CD14-positive monocyte (primary cell): Measurements from ENCODE around the gene CD81. TPM values are rescaled to one million over a fixed set of nuclear protein-coding genes. Genes with fewer than 3 reads are reported as not detected.

Source experiments
- DNase-seq, 3 donors: peaks; one replicate each; pipeline ENCODE4 v3.0.0-alpha.2; 2011 to 2022
- H2AFZ ChIP-seq: 2 replicates; pipeline ENCODE4 v1.6.0; 2012; ENCODE audit warnings: mild to moderate bottlenecking, low read depth, low read length, inconsistent platforms; ENCODE audit not compliant: insufficient read depth, poor library complexity, severe bottlenecking
- H3K27ac ChIP-seq, 2 donors: 1 replicate in 1 of 2; 2 replicates in 1 of 2; pipeline ENCODE4 v1.5.1; 2012 to 2013; ENCODE audit warnings: low read length in 2 of 2, control low read depth in 1 of 2, inconsistent platforms in 1 of 2, low read depth in 1 of 2, mild to moderate bottlenecking in 1 of 2
- H3K27me3 ChIP-seq, 2 donors: one replicate each; pipeline versions ENCODE4 v1.6.0 to v1.6.1; 2011 to 2013; ENCODE audit warnings: low read length in 2 of 2; ENCODE audit not compliant: control insufficient read depth in 2 of 2, insufficient read depth in 2 of 2
- H3K36me3 ChIP-seq, 2 donors: replicated peaks in 1 of 2; 1 replicate in 1 of 2; 2 replicates in 1 of 2; pipeline versions ENCODE4 v1.5.1 to v1.6.1; 2012 to 2013; ENCODE audit warnings: low read length in 2 of 2, control low read depth in 1 of 2, inconsistent platforms in 1 of 2, mild to moderate bottlenecking in 1 of 2; ENCODE audit not compliant: insufficient read depth in 2 of 2, control insufficient read depth in 1 of 2
- H3K4me1 ChIP-seq, 2 donors: 1 replicate in 1 of 2; 2 replicates in 1 of 2; pipeline versions ENCODE4 v1.5.1 to v1.6.1; 2012 to 2013; ENCODE audit warnings: low read length in 2 of 2, control low read depth in 1 of 2, inconsistent platforms in 1 of 2, mild to moderate bottlenecking in 1 of 2, moderate library complexity in 1 of 2; ENCODE audit not compliant: insufficient read depth in 2 of 2, control insufficient read depth in 1 of 2
- H3K4me2 ChIP-seq: replicated peaks from 2 replicates; pipeline ENCODE3; 2012; ENCODE audit warnings: low read length, moderate library complexity, mild to moderate bottlenecking; ENCODE audit not compliant: poor library complexity, severe bottlenecking; ENCODE audit errors: extremely low read depth
- H3K4me3 ChIP-seq, 3 experiments: fragments of 200-600 bp in 1 of 3; sonication (generic) in 1 of 3; replicated peaks in 1 of 3; 1 replicate in 2 of 3; 2 replicates in 1 of 3; pipeline ENCODE4 v1.5.1; 2011 to 2013; ENCODE audit warnings: low read length in 3 of 3, mild to moderate bottlenecking in 3 of 3, control low read depth in 2 of 3, low read depth in 2 of 3, inconsistent platforms in 1 of 3, moderate library complexity in 1 of 3
- H3K79me2 ChIP-seq: 2 replicates; pipeline ENCODE4 v1.6.0; 2012; ENCODE audit warnings: mild to moderate bottlenecking, control low read depth, inconsistent platforms, low read length, moderate library complexity; ENCODE audit not compliant: insufficient read depth
- H3K9ac ChIP-seq: 2 replicates; pipeline ENCODE4 v1.6.0; 2017; ENCODE audit warnings: low read length, mild to moderate bottlenecking; ENCODE audit not compliant: insufficient read depth, poor library complexity, severe bottlenecking
- H3K9me3 ChIP-seq, 2 donors: replicated peaks in 1 of 2; 1 replicate in 1 of 2; 2 replicates in 1 of 2; pipeline versions ENCODE4 v1.5.1 to v1.6.1; 2012 to 2013; ENCODE audit warnings: low read length in 2 of 2, control low read depth in 1 of 2; ENCODE audit not compliant: control insufficient read depth in 1 of 2, insufficient read depth in 1 of 2
- H4K20me1 ChIP-seq: 2 replicates; pipeline ENCODE4 v1.6.0; 2012; ENCODE audit warnings: mild to moderate bottlenecking, low read length, control low read depth, moderate library complexity; ENCODE audit not compliant: insufficient read depth
- H3K27ac Mint-ChIP-seq, 7 donors: one replicate each; pipeline ENCODE4 v1.8.0; 2020; ENCODE audit warnings: mild to moderate bottlenecking in 7 of 7, mixed read lengths in 7 of 7, moderate library complexity in 6 of 7, inconsistent platforms in 2 of 7
- H3K27me3 Mint-ChIP-seq, 3 donors: one replicate each; pipeline ENCODE4 v1.8.0; 2021 to 2022; ENCODE audit warnings: low read depth in 3 of 3, mild to moderate bottlenecking in 3 of 3, mixed read lengths in 3 of 3, moderate library complexity in 3 of 3, inconsistent platforms in 1 of 3
- H3K36me3 Mint-ChIP-seq, 2 donors: one replicate each; pipeline ENCODE4 v1.8.0; 2020; ENCODE audit warnings: mixed read lengths in 2 of 2, inconsistent platforms in 1 of 2, mild to moderate bottlenecking in 1 of 2
- H3K4me1 Mint-ChIP-seq: one replicate; pipeline ENCODE4 v1.8.0; 2020; ENCODE audit warnings: mild to moderate bottlenecking, mixed read lengths
- H3K4me3 Mint-ChIP-seq, 2 donors: one replicate each; pipeline ENCODE4 v1.8.0; 2020; ENCODE audit warnings: mild to moderate bottlenecking in 2 of 2, mixed read lengths in 2 of 2, moderate library complexity in 1 of 2
- H3K9me3 Mint-ChIP-seq, 7 donors: one replicate each; pipeline ENCODE4 v1.8.0; 2020 to 2022; ENCODE audit warnings: mixed read lengths in 7 of 7, mild to moderate bottlenecking in 6 of 7, moderate library complexity in 6 of 7, inconsistent platforms in 2 of 7
- CTCF ChIP-seq: fragments of 200-600 bp; IDR thresholded peaks from one replicate; pipeline ENCODE4 v1.8.0; 2022; ENCODE audit warnings: antibody characterized with exemption, mild to moderate bottlenecking
- WGBS: methylation state at CpG from one replicate; pipeline ENCODE4 v1.1.5; 2013; ENCODE audit warnings: missing lambda C conversion rate; ENCODE audit not compliant: insufficient coverage; 5-methylcytosine and 5-hydroxymethylcytosine counted together
- intact Hi-C, 2 donors: fragments of 100-400 bp; cut with micrococcal nuclease; formaldehyde crosslinking; loops; one replicate each; pipeline versions ENCODE4 v1.15.0 to v1.15.1; 2023
- polyA plus RNA-seq, 3 donors: library from polyadenylated mRNA; depleted of rRNA in 1 of 3; unstranded in 2 of 3; stranded (reverse) in 1 of 3; fragments of 300-500 nt in 2 of 3; fragments of >200 nt in 1 of 3; fragmentation: Illumina TruSeq in 2 of 3; gene quantifications; 1 replicate in 2 of 3; 2 replicates in 1 of 3; pipeline ENCODE4 v1.2.3, GENCODE V29; 2012 to 2021

CD81 gene
- polyA plus RNA-seq, 3 donors: 3.2 to 74.9 (median 12.3) TPM

GRCh38 chr11:2368178-2368850 is 8.8 kb upstream of the CD81 start:
- no peaks in the 10 kb centered on the region for H3K36me3 Mint-ChIP-seq
- Histone ChIP-seq H3K36me3 (no peaks in the 10 kb centered on the region), H3K79me2 (no peaks in the 10 kb centered on the region), H3K4me2 (no peak overlapping the region), H3K27me3 (peaks cover 0 to 2% of the 10 kb centered on the region in 2 donors), H3K9ac (no peak overlapping the region), H2AFZ (no peak overlapping the region), H4K20me1 (no peaks in the 10 kb centered on the region), H3K4me1 (no peaks in the 10 kb centered on the region), H3K9me3 (no peaks in the 10 kb centered on the region), H3K27ac (no peak overlapping the region), H3K4me3 (no peak overlapping the region)
- intact Hi-C loops: no loop called here
- no peak for DNase-seq
- H3K27me3 Mint-ChIP-seq: peaks cover 11 to 36% (median 13%) of the 10 kb centered on the region in 3 donors
- peaks cover 5% of the 10 kb centered on the region for H3K4me1 Mint-ChIP-seq
- WGBS: 95% methylated on average over 6 of the region's 7 CpGs
- no peak overlapping the region for H3K4me3 Mint-ChIP-seq
- H3K9me3 Mint-ChIP-seq: peaks cover 0 to 3% (median 0%) of the 10 kb centered on the region in 7 donors
- H3K27ac Mint-ChIP-seq: no peak overlapping the region
- no peak for TF ChIP-seq CTCF

GRCh38 chr11:2368851-2369180 is 8.3 kb upstream of the CD81 start:
- DNase-seq: no peak
- Histone ChIP-seq H3K9ac (no peak overlapping the region), H3K4me2 (no peak overlapping the region), H3K4me1 (no peaks in the 10 kb centered on the region), H3K36me3 (no peaks in the 10 kb centered on the region), H3K27ac (no peak overlapping the region), H3K4me3 (no peak overlapping the region), H3K79me2 (no peaks in the 10 kb centered on the region), H2AFZ (no peak overlapping the region), H3K9me3 (no peaks in the 10 kb centered on the region), H3K27me3 (peaks cover 0 to 2% of the 10 kb centered on the region in 2 donors), H4K20me1 (no peaks in the 10 kb centered on the region)
- intact Hi-C loops: no loop called here
- no peak overlapping the region for H3K27ac Mint-ChIP-seq
- H3K36me3 Mint-ChIP-seq: no peaks in the 10 kb centered on the region
- H3K4me3 Mint-ChIP-seq: no peak overlapping the region
- H3K4me1 Mint-ChIP-seq: peaks cover 5% of the 10 kb centered on the region
- H3K27me3 Mint-ChIP-seq: peaks cover 11 to 37% (median 13%) of the 10 kb centered on the region in 3 donors
- H3K9me3 Mint-ChIP-seq: peaks cover 0 to 3% (median 0%) of the 10 kb centered on the region in 7 donors
- 92% methylated on average over 6 of the region's 10 CpGs for WGBS
- TF ChIP-seq CTCF: no peak
